Measurements from ENCODE around the gene LMAN1. TPM values are rescaled to one million over a fixed set of nuclear protein-coding genes. Genes with fewer than 3 reads are reported as not detected.

LMAN1 gene
- total RNA-seq, 1 experiment from 2014 or later: 73.7 TPM

GRCh38 chr18:59305295-59305694 lies 53.8 kb downstream of the LMAN1 start:
- no TSS peak for BruUV-seq (replicated peaks)
- POLR2A ChIA-PET: no interaction called here

GRCh38 chr18:59303656-59304195 lies 55.3 kb downstream of the LMAN1 start:
- RAD21 ChIA-PET (ENCODE audit: low non-redundant PET in 1 of 2, low total read pairs in 2 of 2, uncharacterized antibody in 2 of 2, unreplicated experiment in 2 of 2): no interaction called here
- CTCF ChIA-PET: interaction anchor here (0.5 to 1.7 kb wide), 2 partner anchors 43 to 99 kb away, joined by 3 to 7 read pairs; no protein-coding TSS in a partner anchor
- POLR2A ChIA-PET: no interaction called here
- no peak overlapping the region for H3K4me2 ChIP-seq (ENCODE audit: low read length)
- no peak overlapping the region for H2AFZ ChIP-seq (ENCODE audit: low read depth, low read length, poor library complexity, severe bottlenecking)
- no peaks in the 10 kb centered on the region for H3K36me3 ChIP-seq (ENCODE audit: control insufficient read depth in 1 of 2, insufficient read depth in 2 of 2, low read length in 2 of 2)
- H3K79me2 ChIP-seq (ENCODE audit: insufficient read depth, low read length): no peaks in the 10 kb centered on the region
- H3K9ac ChIP-seq (ENCODE audit: low read length): no peak overlapping the region
- no peaks in the 10 kb centered on the region for H3K9me3 ChIP-seq (ENCODE audit: control insufficient read depth in 1 of 2, insufficient read depth in 1 of 2, low read depth in 1 of 2, low read length in 2 of 2)
- BruUV-seq (replicated peaks): no TSS peak
- no peaks in the 10 kb centered on the region for H3K9me2 ChIP-seq (ENCODE audit: insufficient read depth)
- ATAC-seq: no peak
- no peak overlapping the region for H3K4me3 ChIP-seq (replicated peaks in 1 of 2; ENCODE audit: low read depth in 1 of 2, low read length in 2 of 2)
- intact Hi-C loops (cut with micrococcal nuclease): no loop called here
- H4K20me1 ChIP-seq (ENCODE audit: insufficient read depth): no peaks in the 10 kb centered on the region
- peaks cover 0 to 18% of the 10 kb centered on the region in 2 experiments; a peak in 3 of 4 replicates for H3K4me1 ChIP-seq (ENCODE audit: control insufficient read depth in 1 of 2, insufficient read depth in 2 of 2, low read length in 2 of 2)
- no peak for DNase-seq (ENCODE audit: low read depth, low spot score)
- peaks cover 1% of the 10 kb centered on the region; the same call in 1 of the 2 replicates for H3K27me3 ChIP-seq (ENCODE audit: insufficient read depth, low read length)
- TF ChIP-seq POLR2AphosphoS5 (IDR thresholded peaks at IDR 0.05; ENCODE audit: low read depth, low read length): no peak
- no peak for TF ChIP-seq ATF3 (IDR thresholded peaks at IDR 0.05)
- TF ChIP-seq ZBTB33 (IDR thresholded peaks at IDR 0.05; ENCODE audit: extremely low read depth, insufficient replicate concordance, low read length): no peak
- TF ChIP-seq CEBPB (IDR thresholded peaks at IDR 0.05; ENCODE audit: low read depth): no peak
- no peak for TF ChIP-seq POLR2A (IDR thresholded peaks at IDR 0.05; ENCODE audit: borderline replicate concordance, extremely low read depth, insufficient read depth, insufficient read length)
- no peak for TF ChIP-seq RAD21 (IDR thresholded peaks at IDR 0.05; ENCODE audit: low read depth)
- no peak for TF ChIP-seq FOSL1 (IDR thresholded peaks at IDR 0.05; ENCODE audit: low read depth)
- no peak for TF ChIP-seq JUND (IDR thresholded peaks at IDR 0.05)
- TF ChIP-seq SP1 (IDR thresholded peaks at IDR 0.05; ENCODE audit: low read depth): no peak
- no peak for TF ChIP-seq SIN3A (IDR thresholded peaks at IDR 0.05; ENCODE audit: low read depth)
- no peak overlapping the region for H3K27ac ChIP-seq (ENCODE audit: low read depth, low read length)

More at GRCh38 chr18:59305295-59305694, 53.8 kb downstream of the LMAN1 start:
- CTCF ChIA-PET: interaction anchor here (1.1 kb wide), 1 partner anchor 97 kb away, joined by 6 read pairs; no protein-coding TSS in a partner anchor
- H3K4me2 ChIP-seq (ENCODE audit: low read length): no peak overlapping the region
- H3K4me3 ChIP-seq (replicated peaks in 1 of 2; ENCODE audit: low read depth in 1 of 2, low read length in 2 of 2): no peak overlapping the region
- no peak overlapping the region for H3K27ac ChIP-seq (ENCODE audit: low read depth, low read length)
- H3K9ac ChIP-seq (ENCODE audit: low read length): no peak overlapping the region
- intact Hi-C loops (cut with micrococcal nuclease): no loop called here
- H3K9me3 ChIP-seq (ENCODE audit: control insufficient read depth in 1 of 2, insufficient read depth in 1 of 2, low read depth in 1 of 2, low read length in 2 of 2): no peaks in the 10 kb centered on the region
- TF ChIP-seq TCF7L2 (IDR thresholded peaks at IDR 0.05; ENCODE audit: borderline replicate concordance, extremely low read depth, insufficient read depth, insufficient read length) (no peak), EZH2phosphoT487 (IDR thresholded peaks at IDR 0.05; ENCODE audit: borderline replicate concordance) (no peak), ATF3 (IDR thresholded peaks at IDR 0.05) (no peak)
- H4K20me1 ChIP-seq (ENCODE audit: insufficient read depth): no peaks in the 10 kb centered on the region
- no peaks in the 10 kb centered on the region for H3K79me2 ChIP-seq (ENCODE audit: insufficient read depth, low read length)
- no peaks in the 10 kb centered on the region for H3K36me3 ChIP-seq (ENCODE audit: control insufficient read depth in 1 of 2, insufficient read depth in 2 of 2, low read length in 2 of 2)
- ATAC-seq: no peak
- RAD21 ChIA-PET (ENCODE audit: low non-redundant PET in 1 of 2, low total read pairs in 2 of 2, uncharacterized antibody in 2 of 2, unreplicated experiment in 2 of 2): no interaction called here
- H3K9me2 ChIP-seq (ENCODE audit: insufficient read depth): no peaks in the 10 kb centered on the region
- no peaks in the 10 kb centered on the region for H3K27me3 ChIP-seq (ENCODE audit: insufficient read depth, low read length)
- H2AFZ ChIP-seq (ENCODE audit: low read depth, low read length, poor library complexity, severe bottlenecking): no peak overlapping the region
- DNase-seq (ENCODE audit: low read depth, low spot score): no peak
- peaks cover 0 to 23% of the 10 kb centered on the region in 2 experiments; a peak in 3 of 4 replicates for H3K4me1 ChIP-seq (ENCODE audit: control insufficient read depth in 1 of 2, insufficient read depth in 2 of 2, low read length in 2 of 2)

All from HCT116 (cell line).